Endodermal cell (in vitro differentiated cells): ENCODE data around the gene MUC2. TPM values are rescaled to one million over a fixed set of nuclear protein-coding genes. Genes with fewer than 3 reads are reported as not detected.

Experiments
- DNase-seq: peaks from one replicate; pipeline ENCODE4 v3.0.0-alpha.2; 2017
- H3K27ac ChIP-seq: 2 replicates; pipeline ENCODE4 v1.5.1; 2013; ENCODE audit warnings: mild to moderate bottlenecking, low read depth, low read length, moderate library complexity
- H3K27me3 ChIP-seq: 2 replicates; pipeline ENCODE4 v1.6.1; 2013; ENCODE audit warnings: mild to moderate bottlenecking, low read length, moderate library complexity; ENCODE audit not compliant: insufficient read depth, control insufficient read depth, poor library complexity, severe bottlenecking
- H3K36me3 ChIP-seq: 2 replicates; pipeline ENCODE4 v1.7.0; 2013; ENCODE audit warnings: mild to moderate bottlenecking, low read length, moderate library complexity; ENCODE audit not compliant: control insufficient read depth, insufficient read depth
- H3K4me1 ChIP-seq: one replicate; pipeline ENCODE4 v1.7.0; 2013; ENCODE audit warnings: low read length; ENCODE audit not compliant: control insufficient read depth, insufficient read depth
- H3K4me3 ChIP-seq: 2 replicates; pipeline ENCODE4 v1.5.1; 2013; ENCODE audit warnings: mild to moderate bottlenecking, low read length, moderate library complexity
- H3K9ac ChIP-seq: 2 replicates; pipeline ENCODE4 v1.6.1; 2013; ENCODE audit warnings: mild to moderate bottlenecking, low read length, moderate library complexity; ENCODE audit not compliant: poor library complexity, severe bottlenecking; ENCODE audit errors: extremely low read depth
- H3K9me3 ChIP-seq: 2 replicates; pipeline ENCODE4 v1.6.1; 2013; ENCODE audit warnings: mild to moderate bottlenecking, low read length, moderate library complexity; ENCODE audit not compliant: control insufficient read depth
- H3K27ac Mint-ChIP-seq: 2 replicates; pipeline ENCODE4 v1.8.0; 2020; ENCODE audit warnings: mixed read lengths
- H3K27me3 Mint-ChIP-seq: 2 replicates; pipeline ENCODE4 v1.8.0; 2021; ENCODE audit warnings: mild to moderate bottlenecking, mixed read lengths; ENCODE audit not compliant: insufficient read depth
- H3K36me3 Mint-ChIP-seq: 2 replicates; pipeline ENCODE4 v1.8.0; 2020; ENCODE audit warnings: low read depth, mixed read lengths
- H3K4me1 Mint-ChIP-seq: 2 replicates; pipeline ENCODE4 v1.8.0; 2020; ENCODE audit warnings: mixed read lengths
- H3K4me3 Mint-ChIP-seq: 2 replicates; pipeline ENCODE4 v1.8.0; 2020; ENCODE audit warnings: mild to moderate bottlenecking, moderate library complexity, mixed read lengths
- H3K9me3 Mint-ChIP-seq: 2 replicates; pipeline ENCODE4 v1.8.0; 2020; ENCODE audit warnings: mild to moderate bottlenecking, mixed read lengths
- CTCF ChIP-seq: fragments of 200-600 bp; sonication (generic); conservative IDR thresholded peaks from 2 replicates; pipeline ENCODE4 v1.5.0; 2021; ENCODE audit warnings: antibody characterized with exemption, mild to moderate bottlenecking
- WGBS, 2 experiments: methylation state at CpG; one replicate each; pipeline versions ENCODE4 v1.1.5 to v1.1.7; 2013; ENCODE audit warnings: missing lambda C conversion rate in 2 of 2, mixed read lengths in 1 of 2; ENCODE audit not compliant: insufficient coverage in 1 of 2, insufficient read length in 1 of 2; 5-methylcytosine and 5-hydroxymethylcytosine counted together
- total RNA-seq, 2 donors: library from RNA; stranded (reverse); fragmentation: NEBNext Ultra II Directional in 1 of 2; extraction: Animal tissue kit (Norgen Biotek cat#: 25700) in 1 of 2; gene quantifications; 2 replicates in 1 of 2; 3 replicates in 1 of 2; pipeline ENCODE4 v1.2.1, GENCODE V29; 2021

Gene MUC2
- total RNA-seq, 2 donors from 2014 or later, result not detected

GRCh38 chr11:1086171-1087102 is 11.8 kb downstream of the MUC2 start:
- Histone ChIP-seq H3K9me3 (no peaks in the 10 kb centered on the region), H3K27ac (no peak overlapping the region), H3K4me3 (no peak overlapping the region), H3K4me1 (no peaks in the 10 kb centered on the region), H3K36me3 (no peaks in the 10 kb centered on the region), H3K27me3 (no peaks in the 10 kb centered on the region), H3K9ac (no peak overlapping the region)
- Mint-ChIP-seq H3K36me3 (no peaks in the 10 kb centered on the region), H3K27me3 (no peaks in the 10 kb centered on the region), H3K27ac (no peak overlapping the region), H3K9me3 (peaks cover 5% of the 10 kb centered on the region), H3K4me1 (no peaks in the 10 kb centered on the region), H3K4me3 (no peak overlapping the region)
- WGBS, 2 experiments, result 90 to 92% methylated on average over 22 to 31 of the region's 31 CpGs
- no peak for DNase-seq
- no peak for TF ChIP-seq CTCF

- DNase-seq, result no peak
- TF ChIP-seq CTCF, result no peak
- no peaks in the 10 kb centered on the region for H3K4me1 Mint-ChIP-seq
- Histone ChIP-seq H3K4me3 (no peak overlapping the region), H3K4me1 (no peaks in the 10 kb centered on the region), H3K27ac (no peak overlapping the region), H3K27me3 (no peaks in the 10 kb centered on the region), H3K9ac (no peak overlapping the region), H3K36me3 (no peaks in the 10 kb centered on the region), H3K9me3 (no peaks in the 10 kb centered on the region)
- no peak overlapping the region for H3K27ac Mint-ChIP-seq
- no peaks in the 10 kb centered on the region for H3K27me3 Mint-ChIP-seq
- H3K36me3 Mint-ChIP-seq, result no peaks in the 10 kb centered on the region
- H3K9me3 Mint-ChIP-seq, result peaks cover 5% of the 10 kb centered on the region
- no peak overlapping the region for H3K4me3 Mint-ChIP-seq
- WGBS, 2 experiments, result 94 to 95% methylated on average over 14 to 17 of the region's 17 CpGs
Measured at GRCh38 chr11:1087279-1087960, 12.7 kb downstream of the MUC2 start.

GRCh38 chr11:1087961-1088926 is 13.6 kb downstream of the MUC2 start:
- H3K4me1 Mint-ChIP-seq, result no peaks in the 10 kb centered on the region
- Histone ChIP-seq H3K4me3 (no peak overlapping the region), H3K27ac (no peak overlapping the region), H3K9me3 (no peaks in the 10 kb centered on the region), H3K27me3 (no peaks in the 10 kb centered on the region), H3K9ac (no peak overlapping the region), H3K4me1 (no peaks in the 10 kb centered on the region), H3K36me3 (no peaks in the 10 kb centered on the region)
- no peak for TF ChIP-seq CTCF
- WGBS, 2 experiments, result 91 to 94% methylated on average over 16 to 33 of the region's 40 CpGs
- no peak overlapping the region for H3K4me3 Mint-ChIP-seq
- H3K9me3 Mint-ChIP-seq, result peaks cover 5% of the 10 kb centered on the region
- DNase-seq, result peak; percentile 71
- H3K27me3 Mint-ChIP-seq, result no peaks in the 10 kb centered on the region
- no peak overlapping the region for H3K27ac Mint-ChIP-seq
- H3K36me3 Mint-ChIP-seq, result no peaks in the 10 kb centered on the region
